Amygdala (tissue), 56 donors: ENCODE data around the gene SCTR.

Experiments used
- DNase-seq, 56 donors: peaks; one replicate each; lab custom pipeline; 2025; lab: John Stamatoyannopoulos, UW

SCTR gene

GRCh38 chr2:119489232-119489952 is 34.9 kb downstream of the SCTR start:
- DNase-seq: no peak

DNA sequence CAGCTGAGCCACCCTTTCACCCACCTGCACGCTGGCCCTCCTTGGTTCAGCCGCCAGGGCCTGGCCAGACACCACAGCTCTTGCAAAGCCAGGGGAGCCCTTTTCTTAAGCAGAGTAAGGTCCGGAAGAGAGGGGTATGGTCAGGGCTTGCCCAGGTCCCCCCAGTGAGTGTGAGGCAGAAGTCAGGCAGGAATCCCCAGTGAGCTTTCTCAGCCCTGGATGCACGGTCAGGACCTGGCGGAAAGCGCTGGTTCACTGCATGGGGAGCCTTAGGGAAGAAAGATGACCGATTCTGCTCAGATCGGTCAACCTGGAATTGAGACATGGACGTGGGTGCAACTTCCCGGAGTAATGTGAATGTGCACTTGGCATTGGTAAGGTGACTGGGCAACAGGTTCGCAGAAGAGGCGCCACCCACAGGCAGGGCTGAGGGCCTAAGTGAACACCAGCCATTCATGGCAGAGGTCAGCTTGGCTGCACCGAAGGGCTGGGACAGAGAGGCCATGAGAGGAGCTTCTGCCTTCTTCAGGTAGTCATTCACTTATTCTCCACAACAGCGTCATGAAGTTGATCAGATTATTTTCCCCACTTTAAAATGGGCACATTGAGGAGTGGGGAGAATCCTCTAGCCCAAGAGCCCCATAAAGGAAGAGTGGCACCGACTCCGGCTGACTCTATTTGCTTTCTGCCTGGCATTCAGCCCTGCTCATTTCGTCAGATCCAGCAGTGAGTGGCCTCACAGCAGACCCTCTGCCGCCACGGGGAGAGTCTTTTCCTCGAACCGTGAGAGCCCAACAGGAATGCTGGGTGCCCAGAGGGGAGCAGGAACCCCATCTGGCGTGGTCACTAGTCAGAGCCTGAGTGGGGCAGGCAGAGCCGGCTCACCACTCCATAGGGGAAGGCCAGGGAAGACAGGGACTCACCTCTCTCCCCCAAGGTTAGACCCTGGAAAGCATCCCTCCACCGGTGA is 35.8 kb downstream of the SCTR start:
- no peak for DNase-seq

DNA sequence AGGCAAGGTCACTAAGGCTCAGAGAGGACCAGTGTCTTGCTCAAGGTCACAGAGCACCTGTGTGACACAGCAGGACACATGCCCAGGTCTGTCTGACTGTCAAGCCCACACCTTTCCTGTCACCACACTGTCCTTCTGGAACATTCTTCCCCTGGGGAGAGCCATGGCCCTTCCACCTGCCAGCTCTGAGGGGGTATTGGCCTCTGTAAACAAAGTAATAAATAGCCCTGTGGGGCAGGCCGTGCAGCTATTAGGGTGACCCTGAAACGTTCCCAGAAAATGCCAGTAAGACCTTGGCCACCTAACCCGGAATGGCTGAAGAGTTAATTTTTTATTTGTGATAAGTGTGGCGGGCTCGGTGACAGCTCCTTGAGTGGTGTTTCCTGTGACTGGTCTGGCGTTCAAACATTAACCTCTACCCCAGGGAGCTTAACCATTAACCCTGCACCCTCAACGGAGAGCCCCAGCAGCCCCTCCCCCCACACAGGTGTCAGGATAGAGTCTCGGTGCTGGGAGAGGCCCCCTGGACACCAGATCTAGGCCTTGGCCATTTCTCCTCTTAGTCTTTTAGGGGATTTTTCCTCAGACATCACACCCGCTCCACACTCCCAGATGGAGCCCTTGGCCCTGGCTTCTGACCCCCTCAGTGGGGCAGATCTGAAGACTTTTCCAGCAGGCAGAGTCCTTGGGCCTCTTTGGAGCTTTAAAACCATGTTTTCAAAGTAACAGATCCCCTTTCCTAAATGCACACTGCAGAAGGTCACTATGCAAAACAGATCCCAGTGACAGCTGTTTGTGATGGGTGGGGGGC is 36.6 kb downstream of the SCTR start:
- no peak for DNase-seq

GRCh38 chr2:119486886-119487285 is 37.4 kb downstream of the SCTR start:
- DNase-seq: no peak

GRCh38 chr2:119486196-119486827 is 38.0 kb downstream of the SCTR start:
- DNase-seq: no peak

DNA sequence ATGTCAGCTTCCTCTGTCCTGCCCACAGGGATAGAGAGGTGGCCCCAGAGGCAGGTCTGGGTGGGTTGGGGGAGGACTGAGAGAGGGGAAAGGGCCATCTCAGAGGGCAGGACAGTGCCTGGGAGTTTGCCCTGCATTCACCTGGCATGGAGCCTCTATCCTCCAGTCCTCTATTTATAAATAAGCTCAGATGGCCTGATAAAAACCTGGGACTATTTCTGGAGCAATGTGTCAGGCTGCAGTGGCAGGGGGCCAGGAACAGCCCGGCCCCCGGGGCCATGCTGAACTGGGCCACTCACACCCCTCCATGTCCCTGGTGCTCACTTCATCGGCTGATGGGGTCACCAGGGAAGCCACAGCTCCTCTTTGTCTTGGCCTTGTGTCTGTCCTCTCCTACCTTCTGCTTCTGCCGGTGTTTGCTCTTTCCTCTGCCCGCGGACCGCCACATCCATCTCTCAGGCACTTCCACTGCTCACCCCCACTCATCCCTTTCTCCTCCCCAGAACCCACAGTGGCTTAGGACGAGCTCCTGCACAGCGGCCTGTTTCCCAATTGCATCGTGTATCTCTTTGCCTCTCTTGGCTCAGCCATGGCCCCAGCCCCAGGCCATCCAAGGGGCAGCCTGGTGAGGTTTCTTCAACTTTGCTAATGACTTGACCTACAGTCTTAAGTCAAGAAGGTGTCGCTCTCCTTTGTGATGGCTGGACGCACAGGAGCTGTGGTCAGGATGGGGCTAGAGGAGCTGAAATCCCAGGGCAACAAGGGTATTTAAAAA is 38.8 kb downstream of the SCTR start:
- no peak for DNase-seq

DNA sequence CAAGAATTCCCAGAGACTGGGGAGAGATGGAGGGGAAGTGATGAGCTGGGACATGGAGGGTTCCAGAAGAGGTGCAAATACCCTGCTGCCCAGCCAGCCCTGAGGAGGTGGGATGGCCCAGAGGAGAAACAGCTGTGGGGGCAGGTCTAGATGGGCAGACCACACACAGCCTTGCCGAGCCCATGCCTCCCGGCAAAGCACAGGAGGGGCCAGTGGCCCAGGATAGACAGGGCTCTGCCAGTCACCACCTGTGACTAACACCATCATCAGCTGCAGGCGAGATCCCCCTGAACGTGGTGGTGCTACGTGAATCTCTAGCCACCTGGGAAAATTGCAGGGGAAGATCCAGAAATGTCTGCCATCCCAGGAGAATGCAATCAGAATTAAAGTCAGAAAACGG is 39.4 kb downstream of the SCTR start:
- no peak for DNase-seq

DNA sequence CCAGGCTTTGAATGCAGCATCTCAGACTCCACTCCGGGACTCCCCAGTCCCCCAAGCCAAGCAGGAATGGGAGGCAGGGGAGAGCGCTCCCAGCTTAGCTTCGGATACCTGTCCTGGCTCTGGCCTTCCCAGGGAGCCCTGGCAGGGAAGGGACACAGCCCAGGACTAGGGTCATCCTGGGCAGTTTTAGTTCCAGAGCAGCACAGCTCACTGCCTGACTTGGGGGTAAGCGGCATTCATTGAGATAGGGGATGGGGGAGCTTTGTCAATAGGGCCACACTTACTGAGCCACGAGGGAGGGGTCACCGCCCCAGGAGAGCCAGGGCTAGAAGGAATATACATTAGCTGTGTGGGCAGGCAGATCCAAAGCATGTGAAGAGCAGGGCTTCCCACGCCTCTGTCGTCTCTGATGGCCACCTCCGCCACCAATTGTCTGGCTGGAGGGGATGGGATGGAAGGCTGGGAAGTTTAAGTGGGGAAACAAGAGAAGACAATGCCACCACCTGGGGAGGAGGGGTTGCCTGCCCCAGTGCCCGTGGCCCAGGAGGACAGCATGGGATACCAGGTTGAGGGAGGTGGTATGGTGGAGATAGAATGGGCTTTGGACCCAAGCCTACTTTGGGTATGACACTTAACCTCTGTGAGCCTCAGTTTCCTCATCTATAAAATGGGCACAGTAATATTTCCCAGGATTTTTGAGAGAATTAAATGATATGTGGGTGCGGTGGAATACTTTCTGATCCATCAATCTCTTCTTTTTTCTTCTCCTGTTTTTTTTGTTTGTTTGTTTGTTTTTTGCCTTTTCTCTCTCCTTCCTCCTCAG is 40.2 kb downstream of the SCTR start:
- no peak for DNase-seq

DNA sequence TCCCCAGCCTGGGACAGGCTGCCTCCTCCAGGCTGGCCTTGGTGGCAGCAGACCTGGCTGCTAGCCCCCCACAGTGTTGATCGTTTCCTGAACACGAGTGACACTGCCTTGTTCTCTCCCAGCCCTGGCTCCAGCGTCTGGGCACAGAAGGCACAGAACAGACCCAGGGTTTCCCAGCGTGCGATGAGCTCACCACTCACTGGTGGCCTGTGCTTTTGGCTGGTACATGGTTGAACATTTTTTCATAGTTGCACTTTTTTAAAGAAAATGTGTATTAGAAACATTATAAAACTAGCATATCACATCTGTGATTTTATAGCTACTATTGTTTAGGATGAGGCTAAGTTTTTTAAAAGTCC is 40.9 kb downstream of the SCTR start:
- no peak for DNase-seq

DNA sequence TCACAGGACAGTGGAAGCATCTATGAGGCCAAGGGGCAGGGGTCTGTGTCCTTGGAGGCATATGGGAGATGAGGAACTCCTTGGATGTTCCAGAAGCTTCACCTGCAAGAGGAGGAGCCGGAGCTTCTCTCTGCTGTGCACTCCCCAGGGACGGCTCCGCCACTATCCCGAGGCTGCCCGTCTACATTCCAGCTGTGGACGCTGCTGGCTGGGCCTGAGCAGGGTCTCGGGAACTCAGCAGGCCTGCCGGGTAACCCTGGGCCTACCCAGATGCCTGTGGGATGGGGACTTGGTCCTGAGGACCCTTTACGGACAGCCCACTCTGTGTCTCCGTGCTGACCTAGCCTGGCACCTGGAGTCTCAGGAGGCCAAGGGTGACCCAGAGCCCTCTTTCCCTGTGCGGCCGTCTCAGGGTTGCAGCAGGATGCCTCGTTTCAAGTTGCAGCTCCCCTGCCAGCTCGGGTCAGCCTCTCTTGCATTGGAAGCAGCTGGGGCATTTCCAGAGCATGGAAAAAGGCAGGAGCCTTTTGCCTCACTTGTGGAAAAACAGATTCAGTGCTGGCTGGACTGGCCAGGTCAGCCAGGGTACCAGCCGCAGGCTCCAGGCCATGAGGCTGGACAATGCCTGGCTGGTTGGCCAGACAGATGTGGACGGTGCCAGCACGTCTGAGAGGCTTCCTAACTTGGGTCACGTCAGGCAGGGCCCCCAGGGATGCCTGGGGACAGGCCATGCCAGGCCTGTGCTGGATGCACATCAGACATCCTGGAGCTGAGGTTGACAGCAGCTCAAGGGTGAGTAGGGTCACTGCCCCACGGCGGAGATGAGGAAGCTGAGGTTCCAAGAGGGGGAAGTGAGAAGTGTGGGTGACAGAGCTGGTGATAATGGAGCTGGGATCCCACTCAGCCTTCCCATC is 41.5 kb downstream of the SCTR start:
- peak in 2 of 56 donors; percentile 8 to 26 for DNase-seq

- no peak for DNase-seq
These were observed 42.5 kb downstream of the SCTR start for GRCh38 chr2:119481501-119482455.

DNA sequence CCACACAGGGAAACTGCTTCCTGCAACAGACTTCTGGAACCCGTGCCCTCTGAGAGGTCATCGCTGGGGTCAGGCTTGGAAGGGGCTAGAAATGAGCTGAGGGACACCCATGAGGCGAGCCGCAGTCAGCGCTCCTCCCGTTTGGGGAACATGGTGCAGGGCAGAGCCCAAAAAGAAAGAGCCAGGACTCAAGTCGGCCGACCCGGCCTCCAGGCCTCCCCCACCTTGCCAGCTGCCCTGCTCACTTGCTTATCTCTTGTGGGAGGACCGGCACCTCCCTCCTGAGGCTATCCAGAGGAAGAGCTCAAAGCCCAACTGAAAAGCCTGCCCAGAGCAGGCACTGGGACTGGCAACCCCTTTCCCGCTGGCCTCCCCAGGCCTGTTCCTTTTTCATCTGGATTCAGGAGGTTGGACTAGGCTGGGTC is 43.6 kb downstream of the SCTR start:
- DNase-seq: no peak

DNA sequence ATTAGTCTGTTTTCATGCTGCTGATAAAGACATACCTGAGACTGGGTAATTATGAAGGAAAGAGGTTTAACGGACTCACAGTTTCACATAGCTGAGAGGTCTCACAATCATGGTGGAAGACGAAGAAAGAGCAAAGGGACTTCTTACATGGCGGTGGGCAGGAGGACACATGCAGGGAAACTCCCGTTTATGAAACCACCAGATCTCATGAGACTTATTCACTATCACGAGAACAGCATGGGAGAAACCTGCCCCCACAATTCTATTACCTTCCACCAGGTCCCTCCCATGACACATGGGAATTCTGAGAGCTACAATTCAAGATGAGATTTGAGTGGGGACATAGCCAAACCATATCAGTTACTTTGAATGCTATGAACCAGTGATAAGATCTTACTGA is 44.1 kb downstream of the SCTR start:
- DNase-seq: no peak

GRCh38 chr2:119478978-119479295 is 45.3 kb downstream of the SCTR start:
- no peak for DNase-seq

- no peak for DNase-seq
These were observed 45.9 kb downstream of the SCTR start for GRCh38 chr2:119478188-119478977.

- no peak for DNase-seq
These were observed 47.2 kb downstream of the SCTR start for GRCh38 chr2:119477113-119477505.
